ENCODE data around the gene MYO15B.
A peak's percentile ranks its signal among the peaks of the same experiment; 100 is the strongest.

DNA sequence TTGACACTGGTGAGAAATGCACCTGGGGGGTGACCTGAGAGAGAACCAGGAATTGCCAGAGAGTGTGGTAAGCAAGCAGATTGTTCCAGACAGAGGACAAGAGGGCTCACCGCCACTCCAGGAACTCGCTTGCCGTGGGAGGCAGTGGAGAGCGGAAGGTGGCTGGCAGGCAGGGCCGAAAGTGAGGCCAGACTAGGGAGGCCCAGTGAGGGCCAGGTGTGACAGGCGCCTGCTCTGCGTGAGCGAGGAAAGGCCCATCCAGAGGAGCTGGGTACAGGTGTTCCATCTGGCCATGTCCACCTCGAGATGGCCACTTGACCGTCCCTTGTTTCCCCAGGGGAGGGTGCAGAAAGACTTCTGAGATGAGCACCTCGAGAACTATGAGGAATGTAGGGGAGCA is 11.9 kb upstream of the MYO15B start:
- no peak for TF ChIP-seq CEBPB (IDR thresholded peaks at IDR 0.05; ENCODE audit: borderline replicate concordance, low read depth, low read length)
- no peak for TF ChIP-seq POLR2AphosphoS2 (IDR thresholded peaks at IDR 0.05; ENCODE audit: low read depth, low read length)
- no peak for TF ChIP-seq CBX2 (IDR thresholded peaks at IDR 0.05; ENCODE audit: low read depth, low read length)
- TF ChIP-seq CBX2 (CRISPR knock-in tag; IDR thresholded peaks at IDR 0.05; ENCODE audit: low read depth) = no peak
- TF ChIP-seq NFIC (IDR thresholded peaks at IDR 0.05; ENCODE audit: low read length) = no peak
- no peak for TF ChIP-seq ZNF746 (CRISPR knock-in tag; IDR thresholded peaks at IDR 0.05)
- TF ChIP-seq MIXL1 (CRISPR knock-in tag; IDR thresholded peaks at IDR 0.05) = no peak
- TF ChIP-seq, protein P1, sequence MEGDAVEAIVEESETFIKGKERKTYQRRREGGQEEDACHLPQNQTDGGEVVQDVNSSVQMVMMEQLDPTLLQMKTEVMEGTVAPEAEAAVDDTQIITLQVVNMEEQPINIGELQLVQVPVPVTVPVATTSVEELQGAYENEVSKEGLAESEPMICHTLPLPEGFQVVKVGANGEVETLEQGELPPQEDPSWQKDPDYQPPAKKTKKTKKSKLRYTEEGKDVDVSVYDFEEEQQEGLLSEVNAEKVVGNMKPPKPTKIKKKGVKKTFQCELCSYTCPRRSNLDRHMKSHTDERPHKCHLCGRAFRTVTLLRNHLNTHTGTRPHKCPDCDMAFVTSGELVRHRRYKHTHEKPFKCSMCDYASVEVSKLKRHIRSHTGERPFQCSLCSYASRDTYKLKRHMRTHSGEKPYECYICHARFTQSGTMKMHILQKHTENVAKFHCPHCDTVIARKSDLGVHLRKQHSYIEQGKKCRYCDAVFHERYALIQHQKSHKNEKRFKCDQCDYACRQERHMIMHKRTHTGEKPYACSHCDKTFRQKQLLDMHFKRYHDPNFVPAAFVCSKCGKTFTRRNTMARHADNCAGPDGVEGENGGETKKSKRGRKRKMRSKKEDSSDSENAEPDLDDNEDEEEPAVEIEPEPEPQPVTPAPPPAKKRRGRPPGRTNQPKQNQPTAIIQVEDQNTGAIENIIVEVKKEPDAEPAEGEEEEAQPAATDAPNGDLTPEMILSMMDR (CRISPR knock-in tag; IDR thresholded peaks at IDR 0.05) = no peak
- no peak for TF ChIP-seq CHD2 (IDR thresholded peaks at IDR 0.05; ENCODE audit: low read depth, low read length)
- TF ChIP-seq POLR2A (IDR thresholded peaks at IDR 0.05; ENCODE audit: insufficient read depth in 1 of 2, low read depth in 2 of 2, low read length in 2 of 2) = 0 out of 4 replicates have a peak, but pooled peaks of 1 of the 2 experiments have one; percentile 17
- no peak for TF ChIP-seq MYNN (CRISPR knock-in tag; IDR thresholded peaks at IDR 0.05; ENCODE audit: low read depth)
- no peak for TF ChIP-seq MYC (CRISPR knock-in tag; IDR thresholded peaks at IDR 0.05; ENCODE audit: borderline replicate concordance)
- TF ChIP-seq, protein P2, sequence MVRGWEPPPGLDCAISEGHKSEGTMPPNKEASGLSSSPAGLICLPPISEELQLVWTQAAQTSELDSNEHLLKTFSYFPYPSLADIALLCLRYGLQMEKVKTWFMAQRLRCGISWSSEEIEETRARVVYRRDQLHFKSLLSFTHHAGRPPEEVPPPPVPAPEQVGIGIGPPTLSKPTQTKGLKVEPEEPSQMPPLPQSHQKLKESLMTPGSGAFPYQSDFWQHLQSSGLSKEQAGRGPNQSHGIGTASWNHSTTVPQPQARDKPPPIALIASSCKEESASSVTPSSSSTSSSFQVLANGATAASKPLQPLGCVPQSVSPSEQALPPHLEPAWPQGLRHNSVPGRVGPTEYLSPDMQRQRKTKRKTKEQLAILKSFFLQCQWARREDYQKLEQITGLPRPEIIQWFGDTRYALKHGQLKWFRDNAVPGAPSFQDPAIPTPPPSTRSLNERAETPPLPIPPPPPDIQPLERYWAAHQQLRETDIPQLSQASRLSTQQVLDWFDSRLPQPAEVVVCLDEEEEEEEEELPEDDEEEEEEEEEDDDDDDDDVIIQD (CRISPR knock-in tag; IDR thresholded peaks at IDR 0.05; ENCODE audit: low read depth) = no peak

Data from HepG2 (cell line).